HFFc6 (cell line): ENCODE results near the gene CMSS1. TPM values are rescaled to one million over a fixed set of nuclear protein-coding genes. Genes with fewer than 3 reads are reported as not detected.

Experiments
- DNase-seq: peaks from one replicate; pipeline ENCODE4 v3.0.0-alpha.2; 2018
- H3K27ac Mint-ChIP-seq: 2 replicates; pipeline ENCODE4 v1.8.0; 2020; ENCODE audit warnings: mild to moderate bottlenecking, mixed read lengths
- H3K27me3 Mint-ChIP-seq: 2 replicates; pipeline ENCODE4 v1.8.0; 2021; ENCODE audit warnings: mild to moderate bottlenecking, moderate library complexity, mixed read lengths; ENCODE audit not compliant: insufficient read depth
- H3K36me3 Mint-ChIP-seq: 2 replicates; pipeline ENCODE4 v1.8.0; 2021; ENCODE audit warnings: low read depth, mixed read lengths
- H3K4me1 Mint-ChIP-seq: 2 replicates; pipeline ENCODE4 v1.8.0; 2020; ENCODE audit warnings: low read depth, mixed read lengths
- H3K4me3 Mint-ChIP-seq: 2 replicates; pipeline ENCODE4 v1.8.0; 2020; ENCODE audit warnings: mild to moderate bottlenecking, moderate library complexity, mixed read lengths
- H3K9me3 Mint-ChIP-seq: 2 replicates; pipeline ENCODE4 v1.8.0; 2020; ENCODE audit warnings: mild to moderate bottlenecking, mixed read lengths
- CTCF ChIP-seq: fragments of 200-600 bp; sonication (generic); IDR thresholded peaks from 2 replicates; pipeline ENCODE4 v1.5.0; 2021; ENCODE audit warnings: antibody characterized with exemption, mild to moderate bottlenecking
- total RNA-seq, 6 experiments: library from RNA; stranded (reverse); fragmentation: NEBNext Ultra II Directional; extraction: Animal tissue kit (Norgen Biotek cat#: 25700); gene quantifications; 2 replicates in 1 of 6; 3 replicates in 5 of 6; pipeline ENCODE4 v1.2.3, GENCODE V29; 2021

CMSS1 gene
- total RNA-seq, 6 experiments from 2014 or later, result 27.8 to 47.0 (median 38.1) TPM

GRCh38 chr3:99873269-99874102 lies 55.8 kb downstream of the CMSS1 start:
- H3K27ac Mint-ChIP-seq, result peak overlapping the region; percentile 92
- peaks cover 81% of the 10 kb centered on the region for H3K4me1 Mint-ChIP-seq
- no peak for TF ChIP-seq CTCF

GRCh38 chr3:99874237-99875002 lies 56.8 kb downstream of the CMSS1 start:
- no peak for TF ChIP-seq CTCF
- no peak for DNase-seq
- peak overlapping the region; percentile 89 for H3K4me3 Mint-ChIP-seq
- H3K27ac Mint-ChIP-seq, result peak overlapping the region; percentile 92
- H3K27me3 Mint-ChIP-seq, result no peaks in the 10 kb centered on the region; the same call in 1 of the 2 replicates
- H3K4me1 Mint-ChIP-seq, result peaks cover 77% of the 10 kb centered on the region
- peaks cover 55% of the 10 kb centered on the region for H3K36me3 Mint-ChIP-seq
- no peaks in the 10 kb centered on the region for H3K9me3 Mint-ChIP-seq

More at GRCh38 chr3:99873269-99874102, 55.8 kb downstream of the CMSS1 start:
- H3K4me3 Mint-ChIP-seq, result peak overlapping the region; percentile 89
- DNase-seq, result no peak
- no peaks in the 10 kb centered on the region; the same call in 1 of the 2 replicates for H3K27me3 Mint-ChIP-seq
- H3K9me3 Mint-ChIP-seq, result no peaks in the 10 kb centered on the region
- peaks cover 64% of the 10 kb centered on the region for H3K36me3 Mint-ChIP-seq

GRCh38 chr3:99875581-99875928 lies 57.9 kb downstream of the CMSS1 start:
- Mint-ChIP-seq H3K27ac (peak overlapping the region; percentile 92), H3K36me3 (peaks cover 44% of the 10 kb centered on the region), H3K4me1 (peaks cover 66% of the 10 kb centered on the region), H3K9me3 (no peaks in the 10 kb centered on the region), H3K27me3 (no peaks in the 10 kb centered on the region; the same call in 1 of the 2 replicates), H3K4me3 (peak overlapping the region; percentile 89)
- no peak for DNase-seq
- TF ChIP-seq CTCF, result no peak

GRCh38 chr3:99875929-99876841 lies 58.5 kb downstream of the CMSS1 start:
- H3K27me3 Mint-ChIP-seq, result no peaks in the 10 kb centered on the region; the same call in 1 of the 2 replicates
- H3K36me3 Mint-ChIP-seq, result peaks cover 39% of the 10 kb centered on the region
- peak overlapping the region; percentile 92 for H3K27ac Mint-ChIP-seq
- DNase-seq, result peak; percentile 47
- H3K4me3 Mint-ChIP-seq, result peak overlapping the region; percentile 89
- no peaks in the 10 kb centered on the region for H3K9me3 Mint-ChIP-seq
- peaks cover 60% of the 10 kb centered on the region for H3K4me1 Mint-ChIP-seq
- peak; percentile 28 for TF ChIP-seq CTCF

- Mint-ChIP-seq H3K27me3 (no peaks in the 10 kb centered on the region; the same call in 1 of the 2 replicates), H3K4me3 (peak overlapping the region; percentile 89), H3K4me1 (peaks cover 50% of the 10 kb centered on the region), H3K36me3 (peaks cover 30% of the 10 kb centered on the region), H3K9me3 (no peaks in the 10 kb centered on the region), H3K27ac (peak overlapping the region; percentile 92)
- no peak for DNase-seq
- no peak for TF ChIP-seq CTCF
Measured at GRCh38 chr3:99877031-99877579, 59.4 kb downstream of the CMSS1 start.
